RWPE2 (cell line): ENCODE data around the gene USP40.
A peak's percentile ranks its signal among the peaks of the same experiment; 100 is the strongest.

ENCODE experiments used
- ATAC-seq: fragments of 200-7000 bp; cut with Tn5 transposase; 3 replicates; pipeline ENCODE4 v1.9.1; 2021; ENCODE audit warnings: low read depth
- DNase-seq: peaks from one replicate; pipeline ENCODE4 v3.0.0-alpha.2; 2020; ENCODE audit warnings: low spot score
- H3K27ac ChIP-seq: fragments of 450-650 bp; 2 replicates; pipeline ENCODE4 v1.5.1; 2017; ENCODE audit warnings: mild to moderate bottlenecking; ENCODE audit not compliant: poor library complexity, severe bottlenecking
- H3K27me3 ChIP-seq: fragments of 250-450 bp; sonication (Bioruptor Pico); 2 replicates; pipeline ENCODE4 v1.5.1; 2021; ENCODE audit warnings: mild to moderate bottlenecking, moderate library complexity; ENCODE audit not compliant: insufficient read depth, poor library complexity, severe bottlenecking
- H3K36me3 ChIP-seq: fragments of 250-450 bp; sonication (Bioruptor Pico); 2 replicates; pipeline ENCODE4 v1.5.1; 2020; ENCODE audit warnings: low read depth, mild to moderate bottlenecking, moderate library complexity
- H3K4me1 ChIP-seq: fragments of 250-450 bp; sonication (Bioruptor Pico); 2 replicates; pipeline ENCODE4 v1.5.1; 2021; ENCODE audit warnings: mild to moderate bottlenecking, moderate library complexity; ENCODE audit not compliant: insufficient read depth, poor library complexity, severe bottlenecking
- H3K4me3 ChIP-seq: fragments of 250-450 bp; sonication (Bioruptor Pico); 2 replicates; pipeline ENCODE4 v1.5.1; 2021; ENCODE audit warnings: mild to moderate bottlenecking, moderate library complexity; ENCODE audit not compliant: severe bottlenecking
- H3K9me3 ChIP-seq: fragments of 250-450 bp; sonication (Bioruptor Pico); 2 replicates; pipeline ENCODE4 v1.5.1; 2021; ENCODE audit warnings: mild to moderate bottlenecking, moderate library complexity; ENCODE audit not compliant: severe bottlenecking
- TF ChIP-seq, protein P1 (sequence below): fragments of 450-650 bp; IDR thresholded peaks from one replicate; pipeline ENCODE4 v1.5.1; 2017; ENCODE audit warnings: mild to moderate bottlenecking, moderate library complexity; ENCODE audit not compliant: poor library complexity, severe bottlenecking

Gene USP40

DNA sequence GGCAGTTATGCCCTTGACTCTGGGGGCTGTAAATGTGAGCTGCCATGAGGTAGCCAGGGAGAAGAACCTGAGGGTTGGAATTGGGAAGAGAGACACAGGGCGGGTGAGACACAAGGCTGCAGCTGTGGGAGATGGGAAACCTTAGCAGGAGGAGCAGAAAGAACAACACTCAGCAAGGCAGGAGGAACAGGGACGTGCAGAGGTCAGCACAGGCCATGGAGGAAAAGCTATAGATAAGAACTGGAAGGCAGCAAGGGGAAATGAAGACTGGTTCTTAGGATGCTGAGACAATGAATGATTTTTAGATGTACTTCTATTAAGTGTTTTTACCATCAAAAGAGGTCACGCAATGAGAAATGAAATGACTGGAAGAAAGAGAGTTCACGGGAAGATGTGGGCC, 80.2 kb downstream of the USP40 start:
- TF ChIP-seq, protein P1, sequence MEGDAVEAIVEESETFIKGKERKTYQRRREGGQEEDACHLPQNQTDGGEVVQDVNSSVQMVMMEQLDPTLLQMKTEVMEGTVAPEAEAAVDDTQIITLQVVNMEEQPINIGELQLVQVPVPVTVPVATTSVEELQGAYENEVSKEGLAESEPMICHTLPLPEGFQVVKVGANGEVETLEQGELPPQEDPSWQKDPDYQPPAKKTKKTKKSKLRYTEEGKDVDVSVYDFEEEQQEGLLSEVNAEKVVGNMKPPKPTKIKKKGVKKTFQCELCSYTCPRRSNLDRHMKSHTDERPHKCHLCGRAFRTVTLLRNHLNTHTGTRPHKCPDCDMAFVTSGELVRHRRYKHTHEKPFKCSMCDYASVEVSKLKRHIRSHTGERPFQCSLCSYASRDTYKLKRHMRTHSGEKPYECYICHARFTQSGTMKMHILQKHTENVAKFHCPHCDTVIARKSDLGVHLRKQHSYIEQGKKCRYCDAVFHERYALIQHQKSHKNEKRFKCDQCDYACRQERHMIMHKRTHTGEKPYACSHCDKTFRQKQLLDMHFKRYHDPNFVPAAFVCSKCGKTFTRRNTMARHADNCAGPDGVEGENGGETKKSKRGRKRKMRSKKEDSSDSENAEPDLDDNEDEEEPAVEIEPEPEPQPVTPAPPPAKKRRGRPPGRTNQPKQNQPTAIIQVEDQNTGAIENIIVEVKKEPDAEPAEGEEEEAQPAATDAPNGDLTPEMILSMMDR = no peak
- Histone ChIP-seq H3K36me3 (peaks cover 76% of the 10 kb centered on the region), H3K9me3 (no peaks in the 10 kb centered on the region), H3K27me3 (no peaks in the 10 kb centered on the region), H3K27ac (peak overlapping the region; percentile 100), H3K4me3 (no peak overlapping the region), H3K4me1 (peaks cover 62% of the 10 kb centered on the region)
- ATAC-seq = no peak
- no peak for DNase-seq

DNA sequence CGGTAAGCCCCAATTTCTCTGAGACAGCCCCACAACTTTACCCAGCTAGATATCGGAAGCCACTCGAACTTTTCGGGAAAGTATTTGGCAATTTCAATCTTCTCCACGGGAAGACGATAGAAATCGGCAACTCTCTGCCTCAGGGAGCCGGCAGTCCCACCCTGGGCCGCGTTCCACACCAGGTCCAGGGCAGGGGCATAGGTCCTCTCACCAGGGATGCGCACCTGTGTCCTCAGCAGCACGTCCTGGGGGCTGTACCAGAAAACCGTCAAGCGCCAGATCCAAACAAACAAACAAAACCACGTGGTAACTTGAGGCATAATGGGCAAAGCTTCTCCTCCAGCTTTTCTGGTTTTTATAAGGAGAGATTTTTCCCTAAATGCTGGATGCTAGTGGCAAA, 80.9 kb downstream of the USP40 start:
- TF ChIP-seq, protein P1 = no peak
- H3K4me3 ChIP-seq = no peak overlapping the region
- H3K4me1 ChIP-seq = peaks cover 62% of the 10 kb centered on the region
- no peaks in the 10 kb centered on the region for H3K27me3 ChIP-seq
- peaks cover 76% of the 10 kb centered on the region for H3K36me3 ChIP-seq
- H3K9me3 ChIP-seq = no peaks in the 10 kb centered on the region
- no peak for ATAC-seq
- DNase-seq = no peak
- H3K27ac ChIP-seq = peak overlapping the region; percentile 100

DNA sequence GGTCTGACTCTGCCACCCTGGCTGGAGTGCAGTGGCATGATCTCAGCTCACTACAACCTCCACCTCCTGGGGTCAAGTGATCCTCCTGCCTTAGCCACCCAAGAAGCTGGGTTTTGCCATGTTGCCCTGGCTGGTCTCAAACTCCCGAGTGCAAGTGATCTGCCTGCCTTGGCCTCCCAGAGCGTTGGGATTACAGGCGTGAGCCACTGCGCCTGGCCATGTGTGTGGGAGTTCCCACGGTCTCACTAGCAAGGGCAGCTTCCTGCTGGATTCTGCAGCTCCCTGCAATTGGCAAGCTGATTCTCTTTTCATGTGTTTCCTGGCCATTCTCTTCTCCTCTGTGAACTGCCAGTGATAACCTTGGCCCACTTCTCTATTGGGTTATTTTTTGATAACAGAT, 84.0 kb downstream of the USP40 start:
- H3K27ac ChIP-seq = peak overlapping the region; percentile 100
- DNase-seq (no peak), ATAC-seq (no peak)
- peaks cover 66% of the 10 kb centered on the region for H3K36me3 ChIP-seq
- H3K4me1 ChIP-seq = peaks cover 31% of the 10 kb centered on the region
- H3K4me3 ChIP-seq = no peak overlapping the region
- no peaks in the 10 kb centered on the region for H3K27me3 ChIP-seq
- no peaks in the 10 kb centered on the region for H3K9me3 ChIP-seq
- TF ChIP-seq, protein P1 = no peak

DNA sequence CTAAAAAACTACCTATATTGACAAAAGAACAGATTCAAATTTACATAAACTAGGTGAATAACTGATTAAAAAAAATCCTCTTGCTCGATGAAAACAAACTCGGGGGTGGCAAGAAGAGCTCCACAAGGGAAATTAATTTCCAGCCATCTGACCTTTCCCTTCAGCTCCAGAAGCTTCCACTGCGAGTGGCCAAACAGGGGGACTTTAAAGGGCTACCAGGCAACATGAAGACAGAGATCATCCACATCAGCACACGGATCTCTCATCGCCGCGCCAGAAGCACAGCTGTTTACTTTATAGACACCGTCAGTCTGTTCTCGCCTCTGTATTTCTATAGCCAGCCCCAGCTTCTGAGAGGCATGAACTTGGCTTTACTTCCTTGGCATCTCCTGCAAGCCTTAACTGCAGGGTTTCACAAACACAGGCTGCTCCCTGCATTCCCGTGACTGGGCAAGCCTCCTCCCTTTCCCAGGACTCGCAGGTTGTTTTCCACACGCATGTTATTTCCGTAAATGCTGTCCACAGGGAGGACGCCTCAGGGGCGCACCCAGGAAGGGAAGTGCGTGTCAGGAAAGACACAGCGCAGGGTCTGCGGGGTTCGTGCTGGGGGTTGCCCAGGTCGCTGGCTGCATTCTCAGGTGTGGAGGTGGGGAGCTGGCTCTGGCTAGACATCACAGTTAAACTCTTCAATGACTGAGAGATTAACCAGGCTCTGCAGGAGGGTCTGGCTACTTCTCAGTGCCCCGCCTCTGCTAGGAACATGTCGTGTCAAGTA, 85.0 kb downstream of the USP40 start:
- peak; percentile 75 for ATAC-seq
- Histone ChIP-seq H3K4me3 (no peak overlapping the region), H3K4me1 (peaks cover 24% of the 10 kb centered on the region), H3K27me3 (no peaks in the 10 kb centered on the region), H3K9me3 (no peaks in the 10 kb centered on the region), H3K27ac (peak overlapping the region; percentile 100), H3K36me3 (peaks cover 62% of the 10 kb centered on the region)
- TF ChIP-seq, protein P1 = no peak
- DNase-seq = no peak
